Loucy (cell line): ENCODE results near the gene EEF1AKMT2.

Experiments used
- H2AFZ ChIP-seq: fragments of 200-600 bp; sonication (generic); 2 replicates; pipeline ENCODE4 v1.6.0; 2016; ENCODE audit warnings: antibody characterized with exemption, mild to moderate bottlenecking, low read length, moderate library complexity
- H3F3A ChIP-seq: fragments of 200-600 bp; 2 replicates; pipeline ENCODE4 v1.6.0; 2016; ENCODE audit warnings: antibody characterized with exemption, low read depth, mild to moderate bottlenecking
- H3K27me3 ChIP-seq: fragments of 200-600 bp; sonication (generic); 2 replicates; pipeline ENCODE4 v1.6.1; 2014; ENCODE audit warnings: low read length, mild to moderate bottlenecking; ENCODE audit not compliant: insufficient read depth, poor library complexity, severe bottlenecking
- H3K36me3 ChIP-seq: fragments of 200-600 bp; sonication (generic); 2 replicates; pipeline ENCODE4 v1.6.1; 2016; ENCODE audit warnings: low read length; ENCODE audit not compliant: insufficient read depth
- H3K4me1 ChIP-seq: fragments of 200-600 bp; sonication (generic); 2 replicates; pipeline ENCODE4 v1.5.1; 2014; ENCODE audit warnings: low read length, mild to moderate bottlenecking; ENCODE audit not compliant: insufficient read depth, poor library complexity, severe bottlenecking
- H3K4me2 ChIP-seq: fragments of 200-600 bp; sonication (generic); 2 replicates; pipeline ENCODE4 v1.6.0; 2014; ENCODE audit warnings: antibody characterized with exemption, low read length, low read depth, mild to moderate bottlenecking; ENCODE audit not compliant: poor library complexity, severe bottlenecking
- H3K4me3 ChIP-seq: fragments of 200-600 bp; sonication (generic); 2 replicates; pipeline ENCODE4 v1.5.1; 2014; ENCODE audit warnings: low read length, mild to moderate bottlenecking, mixed read lengths; ENCODE audit not compliant: poor library complexity, severe bottlenecking
- H3K79me2 ChIP-seq: fragments of 200-600 bp; sonication (generic); 2 replicates; pipeline ENCODE4 v1.6.1; 2014; ENCODE audit warnings: low read length; ENCODE audit not compliant: insufficient read depth
- H3K9ac ChIP-seq: fragments of 200-600 bp; sonication (generic); 2 replicates; pipeline ENCODE4 v1.6.0; 2014; ENCODE audit warnings: mild to moderate bottlenecking, low read depth, low read length, moderate library complexity; ENCODE audit not compliant: poor library complexity, severe bottlenecking
- H3K9me2 ChIP-seq: fragments of 200-600 bp; sonication (generic); replicated peaks from 2 replicates; pipeline ENCODE4 v1.6.1; 2016; ENCODE audit warnings: low read depth, low read length, mixed read lengths
- H3K9me3 ChIP-seq: fragments of 200-600 bp; sonication (generic); 2 replicates; pipeline ENCODE4 v1.6.1; 2014; ENCODE audit warnings: mild to moderate bottlenecking, antibody characterized with exemption, low read length, low read depth; ENCODE audit not compliant: insufficient read depth
- H4K20me1 ChIP-seq: fragments of 200-600 bp; sonication (generic); 2 replicates; pipeline ENCODE4 v1.6.0; 2014; ENCODE audit warnings: antibody characterized with exemption, low read length, mild to moderate bottlenecking; ENCODE audit not compliant: insufficient read depth, poor library complexity, severe bottlenecking
- CTCF ChIP-seq: fragments of 200-600 bp; sonication (generic); conservative IDR thresholded peaks from 2 replicates; pipeline ENCODE4 v1.5.1; 2014; ENCODE audit warnings: mild to moderate bottlenecking, antibody characterized with exemption, low read length
- EZH2phosphoT487 ChIP-seq: fragments of 200-600 bp; IDR thresholded peaks from 2 replicates; pipeline ENCODE4 v1.6.1; 2018; ENCODE audit warnings: antibody characterized with exemption, mild to moderate bottlenecking, moderate library complexity, borderline replicate concordance

EEF1AKMT2 gene

GRCh38 chr10:124821520-124821919 is 29.8 kb upstream of the EEF1AKMT2 start:
- no peak overlapping the region for H3K4me3 ChIP-seq
- no peak overlapping the region for H2AFZ ChIP-seq
- no peak for TF ChIP-seq CTCF
- no peak for TF ChIP-seq EZH2phosphoT487
- H4K20me1 ChIP-seq, result no peaks in the 10 kb centered on the region
- H3K9me3 ChIP-seq, result no peaks in the 10 kb centered on the region
- H3K9ac ChIP-seq, result no peak overlapping the region
- H3K36me3 ChIP-seq, result peaks cover 10% of the 10 kb centered on the region; the same call in 1 of the 2 replicates
- H3K4me2 ChIP-seq, result no peak overlapping the region
- H3K9me2 ChIP-seq, result no peaks in the 10 kb centered on the region
- no peaks in the 10 kb centered on the region; the same call in 1 of the 2 replicates for H3F3A ChIP-seq
- H3K4me1 ChIP-seq, result no peaks in the 10 kb centered on the region
- H3K27me3 ChIP-seq, result no peaks in the 10 kb centered on the region
- no peaks in the 10 kb centered on the region for H3K79me2 ChIP-seq

GRCh38 chr10:124820121-124820520 is 28.4 kb upstream of the EEF1AKMT2 start:
- Histone ChIP-seq H3K9ac (no peak overlapping the region), H3K36me3 (peaks cover 9% of the 10 kb centered on the region; the same call in 1 of the 2 replicates), H3F3A (no peaks in the 10 kb centered on the region; the same call in 1 of the 2 replicates), H3K9me3 (no peaks in the 10 kb centered on the region), H3K4me2 (no peak overlapping the region), H2AFZ (no peak overlapping the region), H3K4me3 (no peak overlapping the region), H3K9me2 (no peaks in the 10 kb centered on the region), H3K27me3 (no peaks in the 10 kb centered on the region), H4K20me1 (no peaks in the 10 kb centered on the region), H3K4me1 (no peaks in the 10 kb centered on the region), H3K79me2 (no peaks in the 10 kb centered on the region)
- TF ChIP-seq EZH2phosphoT487 (no peak), CTCF (no peak)

GRCh38 chr10:124802313-124802675 is 10.6 kb upstream of the EEF1AKMT2 start:
- no peaks in the 10 kb centered on the region for H3K9me3 ChIP-seq
- no peaks in the 10 kb centered on the region for H4K20me1 ChIP-seq
- H3K4me1 ChIP-seq, result peaks cover 10% of the 10 kb centered on the region
- no peaks in the 10 kb centered on the region for H3K9me2 ChIP-seq
- TF ChIP-seq CTCF (no peak), EZH2phosphoT487 (no peak)
- H3K4me2 ChIP-seq, result peak overlapping the region; percentile 91
- H3K9ac ChIP-seq, result peak overlapping the region; percentile 87
- peak overlapping the region; percentile 94 for H2AFZ ChIP-seq
- H3K36me3 ChIP-seq, result no peaks in the 10 kb centered on the region
- H3K4me3 ChIP-seq, result peak overlapping the region; percentile 97
- no peaks in the 10 kb centered on the region for H3F3A ChIP-seq
- H3K27me3 ChIP-seq, result no peaks in the 10 kb centered on the region
- H3K79me2 ChIP-seq, result peaks cover 24% of the 10 kb centered on the region
